ENCODE data around the gene NTSR2. TPM values are rescaled to one million over a fixed set of nuclear protein-coding genes. Genes with fewer than 3 reads are reported as not detected.

NTSR2 gene
- total RNA-seq, 1 donor from 2014 or later = not detected

DNA sequence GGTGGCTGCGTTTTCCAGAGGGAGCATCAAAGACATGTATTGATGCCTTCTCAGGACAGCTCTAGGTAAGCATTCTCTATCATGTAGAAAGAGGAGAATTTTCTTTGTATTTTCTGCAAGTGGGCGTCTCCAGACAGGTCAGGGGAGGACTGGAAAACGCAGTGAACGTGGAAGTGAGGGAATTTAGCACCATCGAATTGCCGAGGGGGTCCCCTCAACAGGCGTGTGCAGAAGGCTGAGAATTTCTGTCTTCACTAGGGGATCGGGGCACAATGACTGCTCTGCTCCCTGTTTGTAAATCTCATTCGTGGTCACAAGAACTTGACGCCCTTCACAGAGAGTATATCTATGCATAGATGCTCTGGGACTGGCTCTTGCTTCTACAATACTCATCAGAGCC, 5.0 kb upstream of the NTSR2 start:
- Histone ChIP-seq H3K27me3 (no peaks in the 10 kb centered on the region), H3K27ac (no peak overlapping the region), H3K4me3 (no peak overlapping the region), H3K36me3 (no peaks in the 10 kb centered on the region), H3K9me3 (no peaks in the 10 kb centered on the region), H3K4me1 (peaks cover 3% of the 10 kb centered on the region)
- TF ChIP-seq POLR2A (IDR thresholded peaks at IDR 0.05) = no peak
- TF ChIP-seq, protein P1, sequence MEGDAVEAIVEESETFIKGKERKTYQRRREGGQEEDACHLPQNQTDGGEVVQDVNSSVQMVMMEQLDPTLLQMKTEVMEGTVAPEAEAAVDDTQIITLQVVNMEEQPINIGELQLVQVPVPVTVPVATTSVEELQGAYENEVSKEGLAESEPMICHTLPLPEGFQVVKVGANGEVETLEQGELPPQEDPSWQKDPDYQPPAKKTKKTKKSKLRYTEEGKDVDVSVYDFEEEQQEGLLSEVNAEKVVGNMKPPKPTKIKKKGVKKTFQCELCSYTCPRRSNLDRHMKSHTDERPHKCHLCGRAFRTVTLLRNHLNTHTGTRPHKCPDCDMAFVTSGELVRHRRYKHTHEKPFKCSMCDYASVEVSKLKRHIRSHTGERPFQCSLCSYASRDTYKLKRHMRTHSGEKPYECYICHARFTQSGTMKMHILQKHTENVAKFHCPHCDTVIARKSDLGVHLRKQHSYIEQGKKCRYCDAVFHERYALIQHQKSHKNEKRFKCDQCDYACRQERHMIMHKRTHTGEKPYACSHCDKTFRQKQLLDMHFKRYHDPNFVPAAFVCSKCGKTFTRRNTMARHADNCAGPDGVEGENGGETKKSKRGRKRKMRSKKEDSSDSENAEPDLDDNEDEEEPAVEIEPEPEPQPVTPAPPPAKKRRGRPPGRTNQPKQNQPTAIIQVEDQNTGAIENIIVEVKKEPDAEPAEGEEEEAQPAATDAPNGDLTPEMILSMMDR (IDR thresholded peaks at IDR 0.05) = no peak
- no peak for TF ChIP-seq POLR2AphosphoS5 (IDR thresholded peaks at IDR 0.05; ENCODE audit: insufficient read depth in 1 of 2, low read depth in 1 of 2)
- intact Hi-C loops (cut with DNase I) = no loop called here
- no peak for DNase-seq (ENCODE audit: extremely low spot score in 2 of 2)

DNA sequence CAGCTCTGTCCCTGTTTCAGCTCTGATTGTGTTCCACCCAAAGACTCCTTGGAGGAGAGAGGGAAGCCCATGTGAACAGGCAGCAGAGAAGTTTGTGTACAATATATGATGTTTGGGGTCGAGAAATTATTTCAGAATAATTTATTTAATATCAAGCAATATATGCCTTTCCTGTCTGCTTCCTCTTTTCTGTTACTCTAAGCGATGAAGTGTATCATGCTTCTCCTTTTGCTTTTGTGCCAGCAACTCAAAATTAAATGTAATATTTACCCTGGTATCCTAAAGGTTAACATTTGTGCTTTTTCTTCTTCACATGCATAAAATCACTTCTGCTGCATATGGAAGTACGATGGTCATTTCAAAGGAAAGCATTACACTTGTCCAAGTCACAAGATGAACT, 2.4 kb upstream of the NTSR2 start:
- no peak overlapping the region for H3K27ac ChIP-seq
- TF ChIP-seq, protein P1 (IDR thresholded peaks at IDR 0.05) = no peak
- no peak for TF ChIP-seq POLR2A (IDR thresholded peaks at IDR 0.05)
- TF ChIP-seq POLR2AphosphoS5 (IDR thresholded peaks at IDR 0.05; ENCODE audit: insufficient read depth in 1 of 2, low read depth in 1 of 2) = no peak
- H3K4me3 ChIP-seq = no peak overlapping the region
- no peak for DNase-seq (ENCODE audit: extremely low spot score in 2 of 2)
- H3K4me1 ChIP-seq = peaks cover 5% of the 10 kb centered on the region
- H3K27me3 ChIP-seq = no peaks in the 10 kb centered on the region
- intact Hi-C loops (cut with DNase I) = no loop called here
- H3K9me3 ChIP-seq = no peaks in the 10 kb centered on the region
- no peaks in the 10 kb centered on the region for H3K36me3 ChIP-seq

DNA sequence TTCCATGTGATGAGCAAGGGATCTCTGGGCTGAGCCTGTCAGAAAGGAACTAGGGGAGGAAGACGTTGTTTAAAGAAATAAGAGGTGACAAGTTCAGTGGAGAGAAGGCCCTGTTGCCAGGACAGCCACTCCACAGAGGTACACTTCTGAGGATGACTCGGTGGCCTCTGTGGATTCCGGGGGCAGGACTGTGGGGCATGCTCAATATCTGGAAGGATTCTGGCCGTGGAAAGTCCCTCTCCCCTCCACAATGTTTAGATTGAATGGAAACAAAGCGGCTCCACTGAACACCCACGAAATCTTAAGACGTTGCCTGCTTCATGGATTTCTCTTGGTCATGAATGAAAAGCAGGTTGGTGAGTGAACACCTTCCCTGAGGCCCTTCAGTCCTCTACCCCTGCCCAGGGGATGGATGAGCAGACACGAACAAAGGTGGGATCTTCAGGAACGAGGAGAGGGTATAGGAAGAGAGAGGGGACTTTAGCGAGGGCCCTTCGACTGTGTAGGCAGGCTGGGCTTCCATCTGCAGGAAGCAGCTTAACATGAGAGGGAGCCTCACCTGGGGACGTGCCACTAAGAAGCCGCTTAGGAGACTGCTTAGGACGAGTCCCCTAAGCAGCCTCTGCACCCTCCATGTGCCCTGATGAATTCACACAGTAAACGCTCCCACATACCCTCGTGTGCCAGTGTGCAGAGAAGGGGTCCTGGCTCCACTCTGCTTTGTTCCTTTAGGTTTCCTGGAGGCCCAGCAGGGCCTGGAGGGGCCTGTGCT, 1.9 kb downstream of the NTSR2 start:
- intact Hi-C loops (cut with DNase I) = no loop called here
- Histone ChIP-seq H3K36me3 (no peaks in the 10 kb centered on the region), H3K4me3 (no peak overlapping the region), H3K4me1 (peaks cover 5% of the 10 kb centered on the region), H3K27me3 (no peaks in the 10 kb centered on the region), H3K27ac (no peak overlapping the region), H3K9me3 (no peaks in the 10 kb centered on the region)
- TF ChIP-seq POLR2A (IDR thresholded peaks at IDR 0.05) (no peak), POLR2AphosphoS5 (IDR thresholded peaks at IDR 0.05; ENCODE audit: insufficient read depth in 1 of 2, low read depth in 1 of 2) (no peak)
- TF ChIP-seq, protein P1 (IDR thresholded peaks at IDR 0.05) = no peak
- DNase-seq (ENCODE audit: extremely low spot score in 2 of 2) = peak in 1 of 2 donors; percentile 72

DNA sequence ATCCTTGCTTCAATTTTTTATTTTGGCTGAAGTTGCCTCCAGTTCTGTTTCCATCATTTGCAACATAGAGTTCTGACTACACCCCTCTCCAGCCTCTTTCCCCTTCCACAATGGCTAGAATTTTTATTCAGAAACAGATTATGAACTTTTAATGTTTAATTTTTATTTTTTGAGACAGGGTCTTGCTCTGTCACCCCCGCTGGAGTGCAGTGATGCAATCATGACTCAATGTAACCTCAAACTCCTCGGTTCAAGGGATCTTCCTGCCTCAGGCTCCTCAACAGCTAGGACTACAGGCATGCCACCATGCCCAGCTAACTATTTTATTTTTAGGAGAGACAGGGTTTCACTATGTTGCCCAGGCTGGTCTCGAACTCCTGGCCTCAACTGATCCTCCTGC, 2.8 kb downstream of the NTSR2 start:
- TF ChIP-seq, protein P1 (IDR thresholded peaks at IDR 0.05) = no peak
- no peak for TF ChIP-seq POLR2A (IDR thresholded peaks at IDR 0.05)
- TF ChIP-seq POLR2AphosphoS5 (IDR thresholded peaks at IDR 0.05; ENCODE audit: insufficient read depth in 1 of 2, low read depth in 1 of 2) = no peak
- no peaks in the 10 kb centered on the region for H3K27me3 ChIP-seq
- H3K27ac ChIP-seq = no peak overlapping the region
- intact Hi-C loops (cut with DNase I) = no loop called here
- DNase-seq (ENCODE audit: extremely low spot score in 2 of 2) = no peak
- H3K4me3 ChIP-seq = no peak overlapping the region
- no peaks in the 10 kb centered on the region for H3K36me3 ChIP-seq
- H3K9me3 ChIP-seq = no peaks in the 10 kb centered on the region
- H3K4me1 ChIP-seq = peaks cover 5% of the 10 kb centered on the region
